HepG2 (cell line): ENCODE data around the gene HOXA5. TPM values are rescaled to one million over a fixed set of nuclear protein-coding genes. Genes with fewer than 3 reads are reported as not detected.

Experiments
- CHD2 ChIP-seq: IDR thresholded peaks from 2 replicates; pipeline ENCODE4 v1.6.1; 2011; ENCODE audit warnings: low read depth, low read length, improper control_type of control experiment
- CSRNP1 ChIP-seq: sonication (generic); formaldehyde crosslinking; IDR thresholded peaks from 2 replicates; pipeline ENCODE4 v1.8.1; 2023; ENCODE audit warnings: mild to moderate bottlenecking, missing genetic modification reagents
- FOXK2 ChIP-seq: fragments of 450-650 bp; IDR thresholded peaks from 2 replicates; pipeline ENCODE4 v1.6.1; 2016
- HOXD1 ChIP-seq: sonication (generic); formaldehyde crosslinking; IDR thresholded peaks from 2 replicates; pipeline ENCODE4 v1.5.0; 2020; ENCODE audit warnings: missing genetic modification reagents
- NFYB ChIP-seq: sonication (generic); formaldehyde crosslinking; IDR thresholded peaks from 2 replicates; pipeline ENCODE4 v1.4.0; 2020; ENCODE audit warnings: missing genetic modification reagents
- PHB2 ChIP-seq: fragments of 450-650 bp; IDR thresholded peaks from 2 replicates; pipeline ENCODE4 v1.6.1; 2018; ENCODE audit not compliant: partially characterized antibody
- REPIN1 ChIP-seq: sonication (generic); formaldehyde crosslinking; IDR thresholded peaks from 2 replicates; pipeline ENCODE4 v1.8.0; 2022; ENCODE audit warnings: missing genetic modification reagents, low read depth, mild to moderate bottlenecking, borderline replicate concordance
- SRSF9 ChIP-seq: fragments of 200-400 bp; formaldehyde crosslinking; IDR thresholded peaks from 2 replicates; pipeline ENCODE4 v1.6.1; 2018; ENCODE audit warnings: borderline replicate concordance, mild to moderate bottlenecking, low read depth, low read length; ENCODE audit not compliant: insufficient read depth, poor library complexity, severe bottlenecking
- TRIM22 ChIP-seq: fragments of 450-650 bp; IDR thresholded peaks from 2 replicates; pipeline ENCODE4 v1.6.1; 2017
- XBP1 ChIP-seq: sonication (generic); formaldehyde crosslinking; IDR thresholded peaks from 2 replicates; pipeline ENCODE4 v1.5.0; 2020; ENCODE audit warnings: missing genetic modification reagents
- ZNF143 ChIP-seq: sonication (generic); formaldehyde crosslinking; IDR thresholded peaks from 2 replicates; pipeline ENCODE4 v1.4.0; 2020; ENCODE audit warnings: missing genetic modification reagents
- ZNF160 ChIP-seq: sonication (generic); formaldehyde crosslinking; IDR thresholded peaks from 2 replicates; pipeline ENCODE4 v1.8.0; 2022; ENCODE audit warnings: mild to moderate bottlenecking, inconsistent platforms, missing genetic modification reagents
- ZNF329 ChIP-seq: sonication (generic); formaldehyde crosslinking; IDR thresholded peaks from 2 replicates; pipeline ENCODE4 v1.9.0; 2021; ENCODE audit warnings: low read depth, mild to moderate bottlenecking, missing genetic modification reagents
- ZNF383 ChIP-seq: sonication (generic); formaldehyde crosslinking; IDR thresholded peaks from 2 replicates; pipeline ENCODE4 v1.4.0; 2020; ENCODE audit warnings: missing genetic modification reagents, mild to moderate bottlenecking, borderline replicate concordance
- ZNF431 ChIP-seq: sonication (generic); formaldehyde crosslinking; IDR thresholded peaks from 2 replicates; pipeline ENCODE4 v1.9.0; 2022; ENCODE audit warnings: missing genetic modification reagents, low read depth, mild to moderate bottlenecking, borderline replicate concordance
- ZNF816 ChIP-seq: sonication (generic); formaldehyde crosslinking; IDR thresholded peaks from 2 replicates; pipeline ENCODE4 v1.8.0; 2022; ENCODE audit warnings: missing genetic modification reagents, mild to moderate bottlenecking, borderline replicate concordance
- polyA plus RNA-seq, 8 experiments: library from polyadenylated mRNA; depleted of rRNA in 3 of 8; stranded (reverse) in 7 of 8; unstranded in 1 of 8; fragments of >200 nt; fragmentation: Illumina TruSeq in 4 of 8; extraction: Trizol in 4 of 8; gene quantifications; 2 replicates each; pipeline versions ENCODE4 v1.2.1 to v1.2.3, GENCODE V29; 2011 to 2016; ENCODE audit warnings: low read depth in 4 of 8, missing spikeins in 1 of 8, mixed read lengths in 1 of 8; ENCODE audit not compliant: insufficient read depth in 1 of 8
- total RNA-seq, 5 experiments: library from RNA; depleted of rRNA; stranded (reverse); fragments of >200 nt; fragmentation: Illumina TruSeq; extraction: Trizol; gene quantifications; 2 replicates each; pipeline ENCODE4 v1.2.3, GENCODE V29; 2016; ENCODE audit warnings: low read depth in 1 of 5
- TF ChIP-seq, protein P1 (sequence below): sonication (generic); formaldehyde crosslinking; conservative IDR thresholded peaks from 2 replicates; pipeline ENCODE4 v1.8.0; 2022; ENCODE audit warnings: mild to moderate bottlenecking, moderate library complexity, missing genetic modification reagents
- TF ChIP-seq, protein P2 (sequence below): IDR thresholded peaks from 2 replicates; pipeline ENCODE4 v1.6.1; 2016; ENCODE audit warnings: low read depth, missing genetic modification reagents, missing compliant biosample characterization
- TF ChIP-seq, protein P3 (sequence below): IDR thresholded peaks from 2 replicates; pipeline ENCODE4 v1.6.1; 2012; ENCODE audit warnings: inconsistent platforms

The HOXA5 gene
- total and polyA plus RNA-seq, 2 of the 13 experiments (the other 11 are each of a cell fraction or from before 2014, with no cell fraction given) = 3.2 to 3.6 TPM

GRCh38 chr7:27130540-27131389 lies 12.7 kb downstream of the HOXA5 start, which contains the start of gene HOXA4 (continued):
- no peak for TF ChIP-seq XBP1
- TF ChIP-seq ZNF329 (CRISPR knock-in tag) = no peak
- peak; percentile 91 for TF ChIP-seq CSRNP1 (CRISPR knock-in tag)
- TF ChIP-seq ZNF383 (CRISPR knock-in tag) = no peak
- no peak for TF ChIP-seq ZNF816 (CRISPR knock-in tag)
- TF ChIP-seq PHB2 = no peak
- peak; percentile 87 for TF ChIP-seq CHD2
- TF ChIP-seq, protein P1, sequence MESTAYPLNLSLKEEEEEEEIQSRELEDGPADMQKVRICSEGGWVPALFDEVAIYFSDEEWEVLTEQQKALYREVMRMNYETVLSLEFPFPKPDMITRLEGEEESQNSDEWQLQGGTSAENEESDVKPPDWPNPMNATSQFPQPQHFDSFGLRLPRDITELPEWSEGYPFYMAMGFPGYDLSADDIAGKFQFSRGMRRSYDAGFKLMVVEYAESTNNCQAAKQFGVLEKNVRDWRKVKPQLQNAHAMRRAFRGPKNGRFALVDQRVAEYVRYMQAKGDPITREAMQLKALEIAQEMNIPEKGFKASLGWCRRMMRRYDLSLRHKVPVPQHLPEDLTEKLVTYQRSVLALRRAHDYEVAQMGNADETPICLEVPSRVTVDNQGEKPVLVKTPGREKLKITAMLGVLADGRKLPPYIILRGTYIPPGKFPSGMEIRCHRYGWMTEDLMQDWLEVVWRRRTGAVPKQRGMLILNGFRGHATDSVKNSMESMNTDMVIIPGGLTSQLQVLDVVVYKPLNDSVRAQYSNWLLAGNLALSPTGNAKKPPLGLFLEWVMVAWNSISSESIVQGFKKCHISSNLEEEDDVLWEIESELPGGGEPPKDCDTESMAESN (CRISPR knock-in tag) = 0 out of 2 replicates have a peak, but pooled peaks have one; percentile 17
- TF ChIP-seq ZNF143 (CRISPR knock-in tag) = no peak
- peak; percentile 84 for TF ChIP-seq REPIN1 (CRISPR knock-in tag)
- TF ChIP-seq ZNF431 (CRISPR knock-in tag) = 0 out of 2 replicates have a peak, but pooled peaks have one; percentile 35
- TF ChIP-seq TRIM22 = no peak
- TF ChIP-seq ZNF160 (CRISPR knock-in tag) = no peak; the same call in 1 of the 2 replicates
- no peak for TF ChIP-seq SRSF9
- TF ChIP-seq FOXK2 = no peak
- TF ChIP-seq NFYB (CRISPR knock-in tag) = peak; percentile 93
- TF ChIP-seq HOXD1 = no peak
- TF ChIP-seq, protein P2, sequence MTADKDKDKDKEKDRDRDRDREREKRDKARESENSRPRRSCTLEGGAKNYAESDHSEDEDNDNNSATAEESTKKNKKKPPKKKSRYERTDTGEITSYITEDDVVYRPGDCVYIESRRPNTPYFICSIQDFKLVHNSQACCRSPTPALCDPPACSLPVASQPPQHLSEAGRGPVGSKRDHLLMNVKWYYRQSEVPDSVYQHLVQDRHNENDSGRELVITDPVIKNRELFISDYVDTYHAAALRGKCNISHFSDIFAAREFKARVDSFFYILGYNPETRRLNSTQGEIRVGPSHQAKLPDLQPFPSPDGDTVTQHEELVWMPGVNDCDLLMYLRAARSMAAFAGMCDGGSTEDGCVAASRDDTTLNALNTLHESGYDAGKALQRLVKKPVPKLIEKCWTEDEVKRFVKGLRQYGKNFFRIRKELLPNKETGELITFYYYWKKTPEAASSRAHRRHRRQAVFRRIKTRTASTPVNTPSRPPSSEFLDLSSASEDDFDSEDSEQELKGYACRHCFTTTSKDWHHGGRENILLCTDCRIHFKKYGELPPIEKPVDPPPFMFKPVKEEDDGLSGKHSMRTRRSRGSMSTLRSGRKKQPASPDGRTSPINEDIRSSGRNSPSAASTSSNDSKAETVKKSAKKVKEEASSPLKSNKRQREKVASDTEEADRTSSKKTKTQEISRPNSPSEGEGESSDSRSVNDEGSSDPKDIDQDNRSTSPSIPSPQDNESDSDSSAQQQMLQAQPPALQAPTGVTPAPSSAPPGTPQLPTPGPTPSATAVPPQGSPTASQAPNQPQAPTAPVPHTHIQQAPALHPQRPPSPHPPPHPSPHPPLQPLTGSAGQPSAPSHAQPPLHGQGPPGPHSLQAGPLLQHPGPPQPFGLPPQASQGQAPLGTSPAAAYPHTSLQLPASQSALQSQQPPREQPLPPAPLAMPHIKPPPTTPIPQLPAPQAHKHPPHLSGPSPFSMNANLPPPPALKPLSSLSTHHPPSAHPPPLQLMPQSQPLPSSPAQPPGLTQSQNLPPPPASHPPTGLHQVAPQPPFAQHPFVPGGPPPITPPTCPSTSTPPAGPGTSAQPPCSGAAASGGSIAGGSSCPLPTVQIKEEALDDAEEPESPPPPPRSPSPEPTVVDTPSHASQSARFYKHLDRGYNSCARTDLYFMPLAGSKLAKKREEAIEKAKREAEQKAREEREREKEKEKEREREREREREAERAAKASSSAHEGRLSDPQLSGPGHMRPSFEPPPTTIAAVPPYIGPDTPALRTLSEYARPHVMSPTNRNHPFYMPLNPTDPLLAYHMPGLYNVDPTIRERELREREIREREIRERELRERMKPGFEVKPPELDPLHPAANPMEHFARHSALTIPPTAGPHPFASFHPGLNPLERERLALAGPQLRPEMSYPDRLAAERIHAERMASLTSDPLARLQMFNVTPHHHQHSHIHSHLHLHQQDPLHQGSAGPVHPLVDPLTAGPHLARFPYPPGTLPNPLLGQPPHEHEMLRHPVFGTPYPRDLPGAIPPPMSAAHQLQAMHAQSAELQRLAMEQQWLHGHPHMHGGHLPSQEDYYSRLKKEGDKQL = no peak
- TF ChIP-seq, protein P3, sequence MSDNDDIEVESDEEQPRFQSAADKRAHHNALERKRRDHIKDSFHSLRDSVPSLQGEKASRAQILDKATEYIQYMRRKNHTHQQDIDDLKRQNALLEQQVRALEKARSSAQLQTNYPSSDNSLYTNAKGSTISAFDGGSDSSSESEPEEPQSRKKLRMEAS = peak; percentile 85
